ENCODE measurements around the gene RASL11A.

The RASL11A gene

GRCh38 chr13:27274631-27275030, 4.0 kb downstream of the RASL11A start:
- TF ChIP-seq CTCF (IDR thresholded peaks at IDR 0.05; ENCODE audit: low read depth, low read length): no peak
- no peak for DNase-seq (ENCODE audit: low read depth, low spot score)
- in situ Hi-C loops (cut with HindIII; ENCODE audit: low sequenced_read_pairs): no loop called here
- H3K4me3 ChIP-seq (ENCODE audit: low read depth, low read length): no peak overlapping the region

DNA sequence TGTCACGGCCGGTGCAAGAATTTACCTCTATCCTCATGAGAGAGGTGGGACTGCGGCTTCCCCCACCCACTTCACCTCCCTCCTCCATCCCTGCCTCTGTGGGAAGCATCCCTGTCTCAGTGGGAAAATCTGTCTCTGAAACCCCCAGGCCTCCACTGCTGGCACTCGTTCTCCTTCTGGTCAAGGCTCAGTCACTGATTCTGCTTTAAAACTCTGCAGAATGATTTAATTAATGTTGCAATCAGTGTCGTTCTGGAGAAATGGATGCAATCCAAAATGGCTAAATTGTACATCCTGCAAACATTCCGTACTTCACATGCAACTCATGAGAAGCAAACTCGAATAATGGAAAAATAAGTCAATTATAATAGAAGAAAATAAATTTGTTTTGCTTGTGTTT, 5.6 kb downstream of the RASL11A start:
- TF ChIP-seq CTCF (IDR thresholded peaks at IDR 0.05; ENCODE audit: low read depth, low read length): no peak
- H3K4me3 ChIP-seq (ENCODE audit: low read depth, low read length): no peak overlapping the region
- DNase-seq (ENCODE audit: low read depth, low spot score): no peak
- in situ Hi-C loops (cut with HindIII; ENCODE audit: low sequenced_read_pairs): no loop called here

DNA sequence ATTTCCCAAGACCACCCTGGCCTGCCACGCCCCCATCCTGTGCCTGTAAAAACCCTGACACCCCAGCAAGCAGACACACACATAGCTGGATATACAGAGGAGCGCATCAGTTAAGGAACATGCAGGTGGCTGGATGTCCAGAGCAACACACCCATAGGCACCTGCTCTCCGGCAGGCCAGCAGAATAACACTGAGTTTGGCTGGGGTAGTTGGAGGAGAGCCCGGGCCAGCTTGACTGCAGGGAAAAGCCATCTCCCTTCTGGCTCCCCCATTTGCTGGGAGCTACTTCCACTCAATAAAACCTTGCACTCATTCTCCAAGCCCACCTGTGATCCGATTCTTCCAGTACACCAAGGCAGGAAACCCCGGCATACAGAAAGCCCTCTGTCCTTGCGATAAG, 8.9 kb downstream of the RASL11A start:
- in situ Hi-C loops (cut with HindIII; ENCODE audit: low sequenced_read_pairs): no loop called here
- no peak for DNase-seq (ENCODE audit: low read depth, low spot score)
- TF ChIP-seq CTCF (IDR thresholded peaks at IDR 0.05; ENCODE audit: low read depth, low read length): no peak
- no peak overlapping the region for H3K4me3 ChIP-seq (ENCODE audit: low read depth, low read length)

GRCh38 chr13:27280009-27280656, 9.5 kb downstream of the RASL11A start:
- DNase-seq (ENCODE audit: low read depth, low spot score): peak; percentile 45
- in situ Hi-C loops (cut with HindIII; ENCODE audit: low sequenced_read_pairs): no loop called here

DNA sequence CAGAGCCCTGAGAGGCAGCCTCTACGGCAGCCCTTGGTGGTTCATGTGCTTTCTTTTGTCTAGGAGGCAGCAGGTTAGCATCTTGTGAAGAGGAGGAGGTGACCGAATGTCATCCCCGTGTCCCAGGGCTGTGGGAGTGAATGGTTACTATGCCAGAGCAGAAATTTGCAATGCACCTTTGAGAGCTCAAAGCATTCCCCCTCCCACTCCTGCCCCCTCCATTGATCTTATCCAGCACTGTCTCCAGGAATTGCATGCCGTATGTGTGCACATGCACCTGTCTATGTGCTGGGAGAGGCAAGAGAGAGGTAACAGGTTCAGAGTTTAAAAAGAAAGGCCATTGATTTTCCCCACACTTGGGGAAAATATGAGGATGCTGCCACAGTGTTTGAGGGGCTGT, 10.2 kb downstream of the RASL11A start:
- in situ Hi-C loops (cut with HindIII; ENCODE audit: low sequenced_read_pairs): no loop called here
- no peak for DNase-seq (ENCODE audit: low read depth, low spot score)
- TF ChIP-seq CTCF (IDR thresholded peaks at IDR 0.05; ENCODE audit: low read depth, low read length): no peak
- no peak overlapping the region for H3K4me3 ChIP-seq (ENCODE audit: low read depth, low read length)

More at GRCh38 chr13:27280009-27280656, 9.5 kb downstream of the RASL11A start:
- TF ChIP-seq CTCF (IDR thresholded peaks at IDR 0.05; ENCODE audit: low read depth, low read length): no peak
- no peak overlapping the region for H3K4me3 ChIP-seq (ENCODE audit: low read depth, low read length)

GRCh38 chr13:27281420-27281819, 10.8 kb downstream of the RASL11A start:
- in situ Hi-C loops (cut with HindIII; ENCODE audit: low sequenced_read_pairs): no loop called here
- H3K4me3 ChIP-seq (ENCODE audit: low read depth, low read length): no peak overlapping the region
- no peak for DNase-seq (ENCODE audit: low read depth, low spot score)
- TF ChIP-seq CTCF (IDR thresholded peaks at IDR 0.05; ENCODE audit: low read depth, low read length): no peak
